ENCODE results near the gene NEUROD2. TPM values are rescaled to one million over a fixed set of nuclear protein-coding genes. Genes with fewer than 3 reads are reported as not detected.
A peak's percentile ranks its signal among the peaks of the same experiment; 100 is the strongest.

The NEUROD2 gene
- total and polyA plus RNA-seq, 4 donors: not detected

- TF ChIP-seq ATF3 (IDR thresholded peaks at IDR 0.05): no peak
- no peak for TF ChIP-seq CTCF (IDR thresholded peaks at IDR 0.05; ENCODE audit: low read depth, low read length, missing input control)
Observed at GRCh38 chr17:39643271-39643670, 35.6 kb upstream of the NEUROD2 start (continued).

- peaks cover 4 to 34% (median 26%) of the 10 kb centered on the region in 4 donors for H3K4me1 ChIP-seq (ENCODE audit: control insufficient read depth in 4 of 4, insufficient read depth in 4 of 4, low read length in 3 of 4)
- H3K4me3 ChIP-seq (ENCODE audit: low read depth in 1 of 3, low read length in 3 of 3): no peak overlapping the region
- H3K27me3 ChIP-seq (ENCODE audit: control insufficient read depth in 4 of 4, insufficient read depth in 4 of 4, low read length in 3 of 4): no peaks in the 10 kb centered on the region
- H3K9me3 ChIP-seq (ENCODE audit: control insufficient read depth in 4 of 4, low read length in 3 of 4): no peaks in the 10 kb centered on the region
- H3K9ac ChIP-seq (ENCODE audit: low read depth in 1 of 2, low read length in 2 of 2): no peak overlapping the region
- 87% methylated on average over 9 of the region's 9 CpGs for WGBS
- H3K36me3 ChIP-seq (ENCODE audit: control insufficient read depth in 4 of 4, insufficient read depth in 3 of 4, low read depth in 1 of 4, low read length in 3 of 4): no peaks in the 10 kb centered on the region
- no peak overlapping the region for H3K27ac ChIP-seq (ENCODE audit: low read depth in 1 of 2, low read length in 2 of 2)
- DNase-seq (ENCODE audit: low spot score): no peak
- no peak for TF ChIP-seq ZBTB33 (IDR thresholded peaks at IDR 0.05)
- no peak for TF ChIP-seq EGR1 (IDR thresholded peaks at IDR 0.05; ENCODE audit: low read depth in 2 of 2)
- TF ChIP-seq RXRA (IDR thresholded peaks at IDR 0.05): no peak
- TF ChIP-seq HNF4A (conservative IDR thresholded peaks at IDR 0.05): no peak
- no peak for TF ChIP-seq REST (IDR thresholded peaks at IDR 0.05)
- TF ChIP-seq FOXA1 (IDR thresholded peaks at IDR 0.05): no peak
- no peak for TF ChIP-seq FOXA2 (IDR thresholded peaks at IDR 0.05)
- TF ChIP-seq SP1 (IDR thresholded peaks at IDR 0.05): no peak
Observed at GRCh38 chr17:39642291-39643074, 34.8 kb upstream of the NEUROD2 start.

GRCh38 chr17:39641883-39642282, 34.2 kb upstream of the NEUROD2 start:
- H3K4me1 ChIP-seq (ENCODE audit: control insufficient read depth in 4 of 4, insufficient read depth in 4 of 4, low read length in 3 of 4): peaks cover 4 to 37% (median 27%) of the 10 kb centered on the region in 4 donors

More at GRCh38 chr17:39641883-39642282, 34.2 kb upstream of the NEUROD2 start:
- WGBS: 78% methylated on average over 7 of the region's 7 CpGs
- Histone ChIP-seq H3K4me3 (ENCODE audit: low read depth in 1 of 3, low read length in 3 of 3) (no peak overlapping the region), H3K27me3 (ENCODE audit: control insufficient read depth in 4 of 4, insufficient read depth in 4 of 4, low read length in 3 of 4) (no peaks in the 10 kb centered on the region), H3K36me3 (ENCODE audit: control insufficient read depth in 4 of 4, insufficient read depth in 3 of 4, low read depth in 1 of 4, low read length in 3 of 4) (no peaks in the 10 kb centered on the region), H3K9me3 (ENCODE audit: control insufficient read depth in 4 of 4, low read length in 3 of 4) (no peaks in the 10 kb centered on the region), H3K9ac (ENCODE audit: low read depth in 1 of 2, low read length in 2 of 2) (no peak overlapping the region), H3K27ac (ENCODE audit: low read depth in 1 of 2, low read length in 2 of 2) (no peak overlapping the region)
- DNase-seq (ENCODE audit: low spot score): no peak
- no peak for TF ChIP-seq CTCF (IDR thresholded peaks at IDR 0.05; ENCODE audit: low read depth, low read length, missing input control)
- no peak for TF ChIP-seq EGR1 (IDR thresholded peaks at IDR 0.05; ENCODE audit: low read depth in 2 of 2)
- TF ChIP-seq MAX (IDR thresholded peaks at IDR 0.05): no peak
- TF ChIP-seq FOXA2 (IDR thresholded peaks at IDR 0.05): no peak
- TF ChIP-seq REST (IDR thresholded peaks at IDR 0.05): no peak
- no peak for TF ChIP-seq JUND (IDR thresholded peaks at IDR 0.05)
- TF ChIP-seq NR2F2 (IDR thresholded peaks at IDR 0.05): peak; percentile 30
- no peak for TF ChIP-seq ATF3 (IDR thresholded peaks at IDR 0.05)

Data from liver (tissue), 9 donors.